NB4 (cell line): Measurements from ENCODE around the gene ARHGAP26.

Experiments
- DNase-seq: peaks from one replicate; pipeline ENCODE4 v3.0.0; 2010; ENCODE audit warnings: low read depth
- H3K4me3 ChIP-seq: one replicate; pipeline ENCODE4 v1.5.1; 2011; ENCODE audit warnings: mild to moderate bottlenecking, low read depth, low read length, moderate library complexity
- MAX ChIP-seq: IDR thresholded peaks from 2 replicates; pipeline ENCODE4 v1.6.1; 2011; ENCODE audit warnings: low read depth, low read length
- MYC ChIP-seq: IDR thresholded peaks from 2 replicates; pipeline ENCODE4 v1.6.1; 2011; ENCODE audit warnings: low read depth, low read length
- POLR2A ChIP-seq: IDR thresholded peaks from 2 replicates; pipeline ENCODE4 v1.6.1; 2011; ENCODE audit warnings: mild to moderate bottlenecking; ENCODE audit not compliant: insufficient read length; ENCODE audit errors: extremely low read depth
- TF ChIP-seq, protein P1 (sequence below): IDR thresholded peaks from one replicate; pipeline ENCODE4 v1.5.1; 2012; ENCODE audit warnings: low read depth, low read length

Gene ARHGAP26

DNA sequence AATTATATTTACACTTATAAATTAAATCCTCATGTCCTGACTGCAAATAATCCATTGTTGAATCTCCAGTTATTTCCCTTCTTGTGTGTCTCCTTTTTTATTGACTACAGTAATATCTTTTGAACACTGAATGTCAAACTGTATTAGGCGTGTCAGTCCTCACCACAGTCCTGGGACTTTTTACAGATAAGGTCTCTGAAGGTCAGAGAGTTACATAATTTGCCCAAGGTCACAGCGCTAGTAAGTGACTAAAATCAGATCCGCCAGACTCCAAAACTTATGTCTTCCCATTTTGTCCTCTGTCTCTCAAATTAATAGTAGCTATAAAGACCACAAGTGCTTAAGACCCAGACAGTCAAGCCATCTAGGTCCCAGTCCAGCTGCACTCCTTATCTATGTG lies 359.0 kb downstream of the ARHGAP26 start:
- H3K4me3 ChIP-seq = no peak overlapping the region
- no peak for DNase-seq
- TF ChIP-seq MAX (no peak), MYC (no peak), POLR2A (no peak)
- TF ChIP-seq, protein P1, sequence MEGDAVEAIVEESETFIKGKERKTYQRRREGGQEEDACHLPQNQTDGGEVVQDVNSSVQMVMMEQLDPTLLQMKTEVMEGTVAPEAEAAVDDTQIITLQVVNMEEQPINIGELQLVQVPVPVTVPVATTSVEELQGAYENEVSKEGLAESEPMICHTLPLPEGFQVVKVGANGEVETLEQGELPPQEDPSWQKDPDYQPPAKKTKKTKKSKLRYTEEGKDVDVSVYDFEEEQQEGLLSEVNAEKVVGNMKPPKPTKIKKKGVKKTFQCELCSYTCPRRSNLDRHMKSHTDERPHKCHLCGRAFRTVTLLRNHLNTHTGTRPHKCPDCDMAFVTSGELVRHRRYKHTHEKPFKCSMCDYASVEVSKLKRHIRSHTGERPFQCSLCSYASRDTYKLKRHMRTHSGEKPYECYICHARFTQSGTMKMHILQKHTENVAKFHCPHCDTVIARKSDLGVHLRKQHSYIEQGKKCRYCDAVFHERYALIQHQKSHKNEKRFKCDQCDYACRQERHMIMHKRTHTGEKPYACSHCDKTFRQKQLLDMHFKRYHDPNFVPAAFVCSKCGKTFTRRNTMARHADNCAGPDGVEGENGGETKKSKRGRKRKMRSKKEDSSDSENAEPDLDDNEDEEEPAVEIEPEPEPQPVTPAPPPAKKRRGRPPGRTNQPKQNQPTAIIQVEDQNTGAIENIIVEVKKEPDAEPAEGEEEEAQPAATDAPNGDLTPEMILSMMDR = no peak

DNA sequence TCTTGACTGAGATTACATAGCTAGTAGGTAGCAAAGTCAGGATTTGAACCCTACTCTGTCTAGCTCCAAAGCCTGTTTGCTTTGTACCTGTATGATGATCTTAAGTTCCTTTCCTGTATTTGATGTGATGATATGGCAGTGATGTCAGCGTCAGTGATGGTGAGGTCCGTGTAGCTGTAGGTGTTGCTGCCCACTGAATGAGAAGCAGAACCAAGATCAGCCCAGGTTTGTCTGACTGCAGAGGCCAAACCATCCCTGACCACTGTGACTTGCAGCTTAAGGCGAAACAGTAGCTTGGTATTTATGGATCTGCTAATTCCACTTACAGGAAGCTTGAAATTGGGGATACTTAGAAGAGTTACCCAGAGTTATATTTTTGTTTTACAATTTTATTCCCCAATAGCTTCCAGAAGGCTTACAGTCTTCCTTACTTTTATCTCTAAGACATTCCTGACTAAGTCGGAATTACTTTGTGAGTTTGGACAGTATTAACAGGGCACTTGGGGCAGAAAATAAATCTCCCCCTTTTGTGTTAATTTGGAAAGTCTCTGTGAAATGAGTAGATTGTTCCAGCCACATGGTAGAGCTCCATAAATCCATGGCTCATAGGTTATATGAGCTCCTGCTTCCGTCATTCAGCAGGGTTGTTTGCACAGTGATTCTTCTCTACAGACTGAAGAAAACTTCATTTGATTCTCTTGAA lies 359.9 kb downstream of the ARHGAP26 start:
- no peak for TF ChIP-seq MYC
- TF ChIP-seq, protein P1 = no peak
- no peak for TF ChIP-seq POLR2A
- TF ChIP-seq MAX = no peak
- H3K4me3 ChIP-seq = no peak overlapping the region
- no peak for DNase-seq

DNA sequence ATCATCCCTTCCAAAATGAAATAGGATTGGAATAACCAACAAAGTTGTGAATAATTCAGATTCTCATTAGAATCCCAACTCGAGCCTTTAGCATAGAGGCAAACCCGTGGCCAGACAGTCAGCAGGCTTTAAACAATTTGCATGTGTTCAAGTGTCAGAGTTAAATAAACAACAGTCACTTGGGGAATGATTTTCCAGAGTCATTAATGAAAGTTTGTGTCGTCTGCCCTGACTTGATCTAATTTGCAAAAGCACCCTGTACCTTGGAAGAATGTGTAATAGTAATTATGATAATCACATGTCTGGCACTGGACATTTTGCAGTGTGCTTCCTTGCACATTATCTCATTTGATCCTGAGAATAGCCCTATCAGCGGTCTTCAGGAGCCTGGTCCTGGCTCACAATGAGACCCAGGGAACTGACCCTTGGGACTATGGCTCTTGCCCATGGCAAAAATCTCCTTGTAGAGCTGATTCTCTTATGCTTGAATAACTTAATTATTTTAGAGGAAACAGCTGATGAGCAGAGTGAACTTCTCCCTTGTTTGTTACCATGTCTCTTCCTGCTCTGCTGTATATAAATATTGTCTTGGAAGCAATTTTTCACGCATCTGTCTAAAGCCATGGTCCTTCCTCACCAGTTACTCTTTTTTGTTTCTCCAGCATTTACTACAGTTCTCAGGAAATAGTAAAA lies 360.6 kb downstream of the ARHGAP26 start:
- no peak for DNase-seq

DNA sequence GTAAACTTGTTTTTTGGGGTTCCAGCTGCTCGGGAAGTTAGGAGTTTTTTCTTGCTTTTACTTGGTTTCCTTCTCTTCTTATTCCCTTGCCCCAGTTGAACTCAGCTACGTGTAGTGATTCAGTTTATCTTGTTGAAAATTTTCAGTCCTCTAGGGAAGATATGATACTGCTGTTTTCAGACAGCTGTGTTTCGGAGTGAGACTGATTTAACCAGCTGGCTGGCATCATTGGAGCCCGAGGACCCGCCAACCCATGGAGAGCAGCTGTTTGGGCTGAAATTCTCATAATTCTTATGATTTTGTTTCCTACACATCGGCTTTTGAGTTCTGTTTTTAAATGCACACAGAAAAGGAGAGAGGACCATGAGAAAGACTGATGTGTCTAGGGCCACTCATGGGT lies 361.8 kb downstream of the ARHGAP26 start:
- no peak for DNase-seq
- TF ChIP-seq MAX (no peak), MYC (no peak), POLR2A (no peak)
- TF ChIP-seq, protein P1 = no peak
- H3K4me3 ChIP-seq = no peak overlapping the region

More for the DNA sequence above, 360.6 kb downstream of the ARHGAP26 start:
- H3K4me3 ChIP-seq = no peak overlapping the region
- TF ChIP-seq, protein P1 = no peak
- TF ChIP-seq MYC = no peak
- TF ChIP-seq MAX = no peak
- no peak for TF ChIP-seq POLR2A

GRCh38 chr5:143132739-143133138 lies 362.6 kb downstream of the ARHGAP26 start:
- DNase-seq = no peak
- TF ChIP-seq MAX (no peak), POLR2A (no peak), MYC (no peak)
- TF ChIP-seq, protein P1 = no peak
- H3K4me3 ChIP-seq = no peak overlapping the region
